Common myeloid progenitor, CD34-positive (primary cell): ENCODE results near the gene HOXA6.

Experiments
- CTCF ChIA-PET: fragments of 350-600 bp; sonication (Branson Sonifier 250); formaldehyde crosslinking; loops from one replicate; lab custom pipeline; 2021; ENCODE audit warnings: antibody characterized with exemption; lab: Charles Lee
- POLR2A ChIA-PET: fragments of 350-600 bp; sonication (Branson Sonifier 250); formaldehyde crosslinking; loops from one replicate; lab custom pipeline; 2021; ENCODE audit warnings: antibody characterized with exemption; lab: Charles Lee
- DNase-seq, 3 donors: peaks; one replicate each; pipeline versions ENCODE4 v3.0.0 to v3.0.0-alpha.2; 2013
- H3K27ac ChIP-seq, 2 experiments: 1 replicate in 1 of 2; 2 replicates in 1 of 2; pipeline ENCODE4 v1.7.0; 2013; ENCODE audit warnings: inconsistent platforms in 2 of 2, low read length in 2 of 2, mild to moderate bottlenecking in 2 of 2, low read depth in 1 of 2, moderate library complexity in 1 of 2; ENCODE audit not compliant: severe bottlenecking in 2 of 2, insufficient read depth in 1 of 2, poor library complexity in 1 of 2
- H3K27me3 ChIP-seq, 5 experiments: replicated peaks in 2 of 5; 1 replicate in 3 of 5; 2 replicates in 2 of 5; pipeline versions ENCODE4 v1.6.1 to v1.7.0; 2013; ENCODE audit warnings: low read length in 4 of 5, mild to moderate bottlenecking in 2 of 5, moderate library complexity in 2 of 5, inconsistent platforms in 1 of 5; ENCODE audit not compliant: insufficient read depth in 5 of 5, control insufficient read depth in 4 of 5
- H3K36me3 ChIP-seq, 4 experiments: 1 replicate in 2 of 4; 2 replicates in 2 of 4; pipeline versions ENCODE4 v1.6.1 to v1.7.0; 2013; ENCODE audit warnings: low read length in 3 of 4, control low read depth in 1 of 4, mild to moderate bottlenecking in 1 of 4; ENCODE audit not compliant: control insufficient read depth in 4 of 4, insufficient read depth in 4 of 4
- H3K4me1 ChIP-seq, 4 experiments: 1 replicate in 3 of 4; 2 replicates in 1 of 4; pipeline versions ENCODE4 v1.6.1 to v1.7.1; 2013; ENCODE audit warnings: low read length in 3 of 4, mild to moderate bottlenecking in 3 of 4, control low read depth in 1 of 4, inconsistent platforms in 1 of 4, moderate library complexity in 1 of 4; ENCODE audit not compliant: control insufficient read depth in 4 of 4, insufficient read depth in 4 of 4; ENCODE audit errors: control extremely low read depth in 1 of 4
- H3K4me3 ChIP-seq, 7 experiments: 1 replicate in 4 of 7; 2 replicates in 3 of 7; pipeline versions ENCODE4 v1.5.1 to v1.7.0; 2013; ENCODE audit warnings: mild to moderate bottlenecking in 7 of 7, low read length in 6 of 7, moderate library complexity in 6 of 7, inconsistent platforms in 2 of 7, low read depth in 2 of 7, control low read depth in 1 of 7; ENCODE audit not compliant: insufficient read depth in 4 of 7, control insufficient read depth in 1 of 7; ENCODE audit errors: extremely low read depth in 1 of 7
- H3K9me3 ChIP-seq, 5 experiments: 1 replicate in 4 of 5; 2 replicates in 1 of 5; pipeline versions ENCODE4 v1.6.1 to v1.7.1; 2013; ENCODE audit warnings: low read length in 4 of 5, mild to moderate bottlenecking in 2 of 5, inconsistent platforms in 1 of 5, low read depth in 1 of 5, moderate library complexity in 1 of 5; ENCODE audit not compliant: control insufficient read depth in 4 of 5, insufficient read depth in 2 of 5; ENCODE audit errors: control extremely low read depth in 1 of 5
- whole genome bisulfite sequencing: methylation state at CpG from one replicate; pipeline ENCODE4 v1.1.5; 2013; ENCODE audit not compliant: insufficient coverage; 5-methylcytosine and 5-hydroxymethylcytosine counted together

HOXA6 gene

GRCh38 chr7:27165996-27166530 is 18.5 kb upstream of the HOXA6 start:
- peak overlapping the region; percentile 34 to 100 (median 87) for H3K4me3 ChIP-seq
- H3K9me3 ChIP-seq, result no peaks in the 10 kb centered on the region
- CTCF ChIA-PET, result interaction anchor here (0.7 to 2.2 kb wide), 9 partner anchors 9 to 794 kb away, joined by 3 to 12 read pairs (median 6); partner anchors contain the start of genes HOXA3 and HOXA7
- peaks cover 19 to 67% (median 46%) of the 10 kb centered on the region in 4 experiments for H3K4me1 ChIP-seq
- peak overlapping the region; percentile 92 to 96 for H3K27ac ChIP-seq
- no peaks in the 10 kb centered on the region for H3K27me3 ChIP-seq
- WGBS, result under 1% methylated on average over 41 of the region's 46 CpGs
- peak in 1 of 3 donors; percentile 31 for DNase-seq
- peaks cover 0 to 55% (median 12%) of the 10 kb centered on the region in 4 experiments for H3K36me3 ChIP-seq
- POLR2A ChIA-PET, result interaction anchor here (0.6 to 2.1 kb wide), 4 partner anchors 9 to 19 kb away, joined by 3 to 9 read pairs (median 3); partner anchors contain the start of genes HOXA11, HOXA3 and HOXA7

- peak; percentile 95 to 98 (median 97) for DNase-seq
- Histone ChIP-seq H3K36me3 (peaks cover 0 to 52% (median 12%) of the 10 kb centered on the region in 4 experiments), H3K4me3 (peak within 1 kb of the TSS; percentile 73 to 100 (median 87)), H3K4me1 (peaks cover 16 to 65% (median 51%) of the 10 kb centered on the region in 4 experiments), H3K27ac (peak within 1 kb of the TSS; percentile 92 to 96), H3K27me3 (no peaks in the 10 kb centered on the region), H3K9me3 (no peaks in the 10 kb centered on the region)
- POLR2A ChIA-PET, result interaction anchor here (0.6 to 2.1 kb wide), 2 partner anchors 9 to 20 kb away, joined by 3 to 9 read pairs; partner anchors contain the start of genes HOXA11 and HOXA7
- 0% methylated on average over 55 of the region's 82 CpGs for WGBS
- CTCF ChIA-PET, result interaction anchor here (0.7 to 2.2 kb wide), 7 partner anchors 8 to 793 kb away, joined by 3 to 12 read pairs (median 6); partner anchors contain the start of genes HOXA3 and HOXA7
Measured at GRCh38 chr7:27165089-27165995, 17.8 kb upstream of the HOXA6 start, which contains the start of gene HOXA9. HOXA9 (minus strand) TSS chr7:27165537; CDS start chr7:27165457, 80 bp downstream.

- peak in 1 of 3 donors; percentile 72 for DNase-seq
- H3K9me3 ChIP-seq, result no peaks in the 10 kb centered on the region
- under 1% methylated on average over 39 of the region's 47 CpGs for WGBS
- H3K27ac ChIP-seq, result peak overlapping the region; percentile 92 to 96
- peaks cover 0 to 50% (median 12%) of the 10 kb centered on the region in 4 experiments for H3K36me3 ChIP-seq
- H3K4me1 ChIP-seq, result peaks cover 15 to 70% (median 59%) of the 10 kb centered on the region in 4 experiments
- ChIA-PET CTCF (interaction anchor here (0.7 to 4.6 kb wide), 6 partner anchors 11 to 310 kb away, joined by 3 to 84 read pairs (median 14); partner anchors contain the start of genes HOXA10, HOXA3 and HOXA6), POLR2A (interaction anchor here (2.1 kb wide), 1 partner anchor 8 kb away, joined by 9 read pairs; the partner anchor contains the start of gene HOXA7)
- H3K27me3 ChIP-seq, result no peaks in the 10 kb centered on the region
- H3K4me3 ChIP-seq, result peak overlapping the region; percentile 73 to 100 (median 87)
Measured at GRCh38 chr7:27164367-27165088, 17.0 kb upstream of the HOXA6 start.

GRCh38 chr7:27164045-27164366 is 16.4 kb upstream of the HOXA6 start:
- Histone ChIP-seq H3K27me3 (no peaks in the 10 kb centered on the region), H3K9me3 (no peaks in the 10 kb centered on the region), H3K27ac (peak overlapping the region; percentile 92 to 96), H3K36me3 (peaks cover 0 to 47% (median 12%) of the 10 kb centered on the region in 4 experiments), H3K4me3 (peak overlapping the region; percentile 73 to 100 (median 87)), H3K4me1 (peaks cover 18 to 72% (median 64%) of the 10 kb centered on the region in 4 experiments)
- ChIA-PET CTCF (interaction anchor here (0.7 to 4.6 kb wide), 6 partner anchors 10 to 794 kb away, joined by 3 to 84 read pairs (median 16); partner anchors contain the start of genes HOXA10, HOXA3 and HOXA6), POLR2A (no interaction called here)
- WGBS, result 0% methylated on average over 10 of the region's 12 CpGs
- DNase-seq, result no peak

GRCh38 chr7:27163288-27164044 is 15.9 kb upstream of the HOXA6 start:
- ChIA-PET POLR2A (interaction anchor here (2.8 to 3.2 kb wide), 2 partner anchors 9 to 12 kb away, joined by 15 to 17 read pairs; partner anchors contain the start of gene HOXA3), CTCF (interaction anchor here (0.7 to 4.6 kb wide), 15 partner anchors 10 to 1271 kb away, joined by 3 to 84 read pairs (median 6); partner anchors contain the start of genes HOXA10, HOXA11, HOXA3 and HOXA6)
- H3K4me3 ChIP-seq, result peak overlapping the region; percentile 73 to 100 (median 87)
- no peaks in the 10 kb centered on the region for H3K9me3 ChIP-seq
- no peak for DNase-seq
- no peaks in the 10 kb centered on the region for H3K27me3 ChIP-seq
- peaks cover 19 to 73% (median 69%) of the 10 kb centered on the region in 4 experiments for H3K4me1 ChIP-seq
- WGBS, result under 1% methylated on average over 18 of the region's 24 CpGs
- peak overlapping the region; percentile 92 to 96 for H3K27ac ChIP-seq
- H3K36me3 ChIP-seq, result peaks cover 0 to 43% (median 12%) of the 10 kb centered on the region in 4 experiments
